Measurements from ENCODE around the gene FHL2.

DNA sequence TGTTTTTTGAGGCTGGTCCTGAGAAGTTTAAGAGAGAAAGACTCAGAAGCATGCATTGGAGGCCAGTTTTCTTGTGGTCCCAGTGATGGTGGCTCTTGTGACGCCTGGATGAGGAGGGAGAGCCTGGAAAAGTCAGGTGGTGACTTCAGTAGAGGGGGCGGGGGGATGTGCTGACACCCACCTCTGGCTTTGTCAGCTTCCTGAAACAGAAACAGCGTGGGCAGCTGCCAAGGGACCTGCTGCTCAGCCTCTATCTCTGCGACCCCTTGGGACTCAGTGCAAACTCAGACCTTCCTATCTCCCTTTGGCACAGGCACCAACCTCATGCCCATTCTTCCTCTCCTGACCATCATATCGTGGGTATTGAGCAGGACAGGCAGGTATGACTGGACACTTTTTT lies 75.7 kb downstream of the FHL2 start:
- TF ChIP-seq ESRRG (CRISPR knock-in tag; IDR thresholded peaks at IDR 0.05) = no peak
- no peak for TF ChIP-seq RARB (CRISPR knock-in tag; IDR thresholded peaks at IDR 0.05)
- no peak for TF ChIP-seq PPARA (CRISPR knock-in tag; IDR thresholded peaks at IDR 0.05; ENCODE audit: borderline replicate concordance)
- TF ChIP-seq ZFP3 (CRISPR knock-in tag; IDR thresholded peaks at IDR 0.05) = no peak
- TF ChIP-seq SNAI2 (CRISPR knock-in tag; IDR thresholded peaks at IDR 0.05) = no peak
- no peak for TF ChIP-seq ZFP30 (CRISPR knock-in tag; IDR thresholded peaks at IDR 0.05)
- no peak for TF ChIP-seq PATZ1 (CRISPR knock-in tag; IDR thresholded peaks at IDR 0.05; ENCODE audit: borderline replicate concordance)
- TF ChIP-seq CSRNP3 (CRISPR knock-in tag; IDR thresholded peaks at IDR 0.05) = no peak
- TF ChIP-seq TOX (CRISPR knock-in tag; IDR thresholded peaks at IDR 0.05; ENCODE audit: borderline replicate concordance) = no peak
- TF ChIP-seq ZNF8 (CRISPR knock-in tag; IDR thresholded peaks at IDR 0.05) = no peak
- TF ChIP-seq ZNF565 (CRISPR knock-in tag; conservative IDR thresholded peaks at IDR 0.05; ENCODE audit: low read depth) = no peak
- no peak for TF ChIP-seq BACH2 (CRISPR knock-in tag; IDR thresholded peaks at IDR 0.05; ENCODE audit: borderline replicate concordance)
- no peak for TF ChIP-seq TCF4 (CRISPR knock-in tag; IDR thresholded peaks at IDR 0.05; ENCODE audit: borderline replicate concordance)
- TF ChIP-seq CREB5 (CRISPR knock-in tag; IDR thresholded peaks at IDR 0.05; ENCODE audit: low read depth) = no peak
